GM19193 (cell line): ENCODE data around the gene ULK4.

Source experiments
- POLR2A ChIP-seq: IDR thresholded peaks from 4 replicates; pipeline ENCODE4 v1.6.1; 2011; ENCODE audit not compliant: insufficient read depth, insufficient read length; ENCODE audit errors: extremely low read depth

Gene ULK4

GRCh38 chr3:41241161-41241560 is 720.7 kb downstream of the ULK4 start:
- no peak for TF ChIP-seq POLR2A

DNA sequence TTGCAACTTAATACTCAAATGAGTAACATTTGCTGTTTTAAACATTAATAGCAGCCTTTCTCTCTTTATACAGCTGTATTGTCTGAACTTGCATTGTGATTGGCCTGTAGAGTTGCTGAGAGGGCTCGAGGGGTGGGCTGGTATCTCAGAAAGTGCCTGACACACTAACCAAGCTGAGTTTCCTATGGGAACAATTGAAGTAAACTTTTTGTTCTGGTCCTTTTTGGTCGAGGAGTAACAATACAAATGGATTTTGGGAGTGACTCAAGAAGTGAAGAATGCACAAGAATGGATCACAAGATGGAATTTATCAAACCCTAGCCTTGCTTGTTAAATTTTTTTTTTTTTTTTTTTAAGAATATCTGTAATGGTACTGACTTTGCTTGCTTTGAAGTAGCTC is 722.3 kb downstream of the ULK4 start:
- no peak for TF ChIP-seq POLR2A

GRCh38 chr3:41237907-41238306 is 724.0 kb downstream of the ULK4 start:
- no peak for TF ChIP-seq POLR2A

DNA sequence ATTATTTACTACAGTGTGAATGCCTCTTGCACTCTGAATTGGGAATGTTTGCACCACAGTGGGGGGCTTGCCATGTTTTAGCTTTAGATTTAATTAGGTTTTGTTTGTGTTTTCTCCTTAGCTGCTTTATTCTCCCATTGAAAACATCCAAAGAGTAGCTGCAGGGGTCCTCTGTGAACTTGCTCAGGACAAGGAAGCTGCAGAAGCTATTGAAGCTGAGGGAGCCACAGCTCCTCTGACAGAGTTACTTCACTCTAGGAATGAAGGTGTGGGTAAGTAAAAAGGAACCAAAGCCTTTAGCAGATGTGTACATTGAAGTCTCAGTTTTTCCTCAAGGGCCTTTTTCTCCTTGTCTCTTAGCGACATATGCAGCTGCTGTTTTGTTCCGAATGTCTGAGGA is 725.7 kb downstream of the ULK4 start:
- no peak for TF ChIP-seq POLR2A

GRCh38 chr3:41234823-41235721 is 726.8 kb downstream of the ULK4 start:
- TF ChIP-seq POLR2A: no peak

- TF ChIP-seq POLR2A: no peak
Measured at GRCh38 chr3:41224120-41224806, 737.6 kb downstream of the ULK4 start.

- TF ChIP-seq POLR2A: no peak
Measured at GRCh38 chr3:41223691-41224090, 738.2 kb downstream of the ULK4 start.

GRCh38 chr3:41223078-41223477 is 738.8 kb downstream of the ULK4 start:
- no peak for TF ChIP-seq POLR2A

- no peak for TF ChIP-seq POLR2A
Measured at GRCh38 chr3:41222501-41222900, 739.4 kb downstream of the ULK4 start.

GRCh38 chr3:41222012-41222411 is 739.9 kb downstream of the ULK4 start:
- no peak for TF ChIP-seq POLR2A

DNA sequence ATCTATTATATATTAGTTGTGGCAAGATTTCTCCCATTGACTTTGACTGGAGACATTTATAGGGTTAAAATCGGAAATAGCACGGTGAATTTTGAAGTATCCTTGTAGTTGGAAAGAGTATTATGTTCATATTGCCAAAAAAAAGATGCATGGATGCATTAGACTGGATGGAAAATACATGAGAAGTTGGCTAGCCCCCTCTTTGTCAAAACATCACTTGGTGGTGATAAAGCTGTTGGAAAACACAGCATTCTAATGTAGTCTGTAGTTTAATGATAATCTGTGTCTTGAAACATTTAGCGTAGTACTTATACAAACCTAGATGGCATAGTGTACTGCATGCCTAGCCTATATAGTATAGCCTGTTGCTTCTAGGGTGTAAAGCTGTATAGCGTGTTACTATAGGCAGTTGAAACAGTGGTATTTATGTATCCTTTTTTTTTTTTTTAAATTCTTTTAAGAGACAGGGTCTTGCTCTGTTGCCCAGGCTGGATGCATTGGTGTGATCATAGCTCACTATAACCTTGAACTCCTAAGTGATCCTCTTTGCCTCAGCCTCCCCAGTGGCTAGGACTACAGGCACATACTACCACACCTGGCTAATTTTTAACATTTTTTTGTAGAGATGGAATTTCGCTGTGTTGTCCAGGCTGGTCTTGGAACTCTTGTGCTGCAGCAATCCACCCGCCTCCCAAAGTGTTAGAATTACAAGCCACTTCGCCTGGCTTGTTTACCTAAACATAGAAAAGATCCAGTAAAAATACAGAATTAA is 740.8 kb downstream of the ULK4 start:
- TF ChIP-seq POLR2A: no peak

DNA sequence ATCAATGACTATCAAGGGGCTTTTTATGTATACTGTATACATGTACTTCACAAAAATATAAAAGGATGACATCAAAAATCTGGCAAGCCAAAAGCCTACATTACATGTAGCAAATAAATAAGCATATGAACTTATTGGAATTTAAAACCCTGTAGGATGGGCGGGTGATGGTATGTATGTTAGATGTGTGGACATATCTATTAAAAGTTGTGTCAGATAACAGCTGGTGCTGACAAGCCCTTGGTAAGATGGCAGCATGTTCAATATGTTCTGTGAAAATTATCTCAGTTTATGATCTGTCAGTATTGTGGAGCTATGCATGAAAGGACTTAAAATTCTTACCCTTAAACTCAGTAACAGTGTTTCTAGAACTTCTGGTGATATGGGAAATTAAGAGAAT is 742.5 kb downstream of the ULK4 start:
- TF ChIP-seq POLR2A: no peak

DNA sequence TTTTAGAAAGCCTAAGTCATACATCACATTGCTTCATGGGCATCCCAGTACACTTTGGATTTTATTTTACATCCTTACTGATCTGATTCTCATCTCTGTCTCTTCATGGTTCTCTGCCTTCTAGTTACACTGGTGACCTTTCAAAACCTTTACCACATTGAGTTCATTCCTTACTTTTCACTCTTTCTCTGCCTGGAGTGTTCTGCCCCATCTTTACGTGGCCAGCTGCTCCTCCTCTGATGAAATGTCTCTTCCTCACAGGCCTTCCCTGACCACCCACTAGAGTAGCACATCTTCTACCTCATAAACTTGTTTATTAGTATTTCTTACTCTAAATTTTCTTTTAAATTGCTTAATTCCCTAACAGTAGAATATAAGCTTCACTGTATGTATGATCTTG is 744.9 kb downstream of the ULK4 start:
- TF ChIP-seq POLR2A: no peak

GRCh38 chr3:41216422-41216821 is 745.5 kb downstream of the ULK4 start:
- no peak for TF ChIP-seq POLR2A

DNA sequence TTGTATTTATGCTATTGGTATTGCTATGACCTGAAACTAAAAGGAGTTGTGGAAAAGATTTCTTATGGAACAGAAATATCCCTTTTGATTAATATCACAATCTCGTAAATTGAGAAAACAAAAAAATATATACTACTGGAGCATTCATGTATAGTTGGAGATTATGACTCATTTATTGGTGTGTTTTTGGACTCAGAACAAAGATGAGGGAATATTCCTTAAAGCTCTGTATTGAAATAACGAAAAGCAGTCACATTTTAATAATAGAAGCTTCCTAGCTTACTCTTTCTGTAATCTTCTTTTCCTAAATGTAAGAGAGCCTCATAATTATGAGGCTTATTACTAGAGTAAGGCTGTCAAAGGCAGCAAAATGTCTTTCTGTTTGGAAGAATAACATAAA is 748.3 kb downstream of the ULK4 start:
- TF ChIP-seq POLR2A: no peak
